ENCODE data around the gene HDAC4. TPM values are rescaled to one million over a fixed set of nuclear protein-coding genes. Genes with fewer than 3 reads are reported as not detected.

Gene HDAC4
- total and polyA plus RNA-seq, 2 of the 8 experiments (the other 6 are each of a cell fraction or from before 2014, with no cell fraction given), result 15.4 to 31.5 TPM

DNA sequence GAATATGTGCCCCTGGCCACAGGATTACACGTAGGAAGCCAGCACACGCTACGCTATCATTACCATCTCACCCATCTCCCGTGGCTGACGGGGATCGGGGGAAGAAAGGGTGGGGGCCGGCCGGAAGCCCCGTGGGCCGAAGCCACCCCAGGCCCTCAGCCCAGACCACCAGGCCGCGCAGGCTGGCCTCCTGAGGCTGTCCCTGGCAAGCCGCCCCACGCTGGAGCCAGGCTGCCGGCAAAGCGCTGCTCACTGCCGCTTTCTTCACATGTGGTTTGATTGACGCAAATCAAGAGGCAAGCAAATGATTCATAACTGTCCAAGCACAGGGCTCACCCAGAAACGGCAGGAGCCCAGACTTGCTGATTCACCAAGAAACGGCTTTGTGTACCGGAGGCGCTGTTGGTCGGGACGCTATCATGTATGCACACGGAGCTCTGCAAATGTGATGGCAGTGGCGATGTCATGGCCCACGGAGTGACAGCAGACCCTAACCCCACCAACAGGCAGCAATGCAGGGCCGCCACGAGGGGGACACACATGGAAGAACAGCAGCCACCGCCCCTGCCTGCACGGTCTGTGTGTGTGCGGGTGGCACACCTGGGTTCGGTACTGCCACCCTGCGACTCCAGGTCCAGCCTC lies 125.7 kb downstream of the HDAC4 start (continued):
- TF ChIP-seq CHD2 (IDR thresholded peaks at IDR 0.05; ENCODE audit: low read length), result no peak
- TF ChIP-seq TEAD4 (IDR thresholded peaks at IDR 0.05; ENCODE audit: low read depth, low read length), result no peak
- no peak for TF ChIP-seq TAF1 (IDR thresholded peaks at IDR 0.05; ENCODE audit: low read depth, low read length)
- no peak for TF ChIP-seq HDAC6 (IDR thresholded peaks at IDR 0.05; ENCODE audit: low read depth, low read length)
- TF ChIP-seq CEBPB (IDR thresholded peaks at IDR 0.05; ENCODE audit: low read depth, low read length), result no peak
- TF ChIP-seq EGR1 (IDR thresholded peaks at IDR 0.05; ENCODE audit: borderline replicate concordance, low read depth, low read length), result no peak
- no peak for TF ChIP-seq RAD21 (IDR thresholded peaks at IDR 0.05 in 1 of 2, conservative IDR thresholded peaks at IDR 0.05 in 1 of 2; ENCODE audit: low read depth in 2 of 2, low read length in 2 of 2)
- TF ChIP-seq TBP (IDR thresholded peaks at IDR 0.05; ENCODE audit: low read depth, low read length), result no peak

Data from H1 (cell line).